Neural cell (in vitro differentiated cells): ENCODE data around the gene NXNL1.
"Not testable (repeated sequence)": the region's sequence is repeated elsewhere in the genome, so short reads cannot be mapped to it uniquely, and the experiment has no call there.

Experiments
- CTCF ChIP-seq: fragments of 450-650 bp; IDR thresholded peaks from 2 replicates; pipeline ENCODE4 v1.5.1; 2014; ENCODE audit warnings: antibody characterized with exemption, mild to moderate bottlenecking, moderate library complexity; ENCODE audit not compliant: poor library complexity, severe bottlenecking
- EP300 ChIP-seq: fragments of 450-650 bp; conservative IDR thresholded peaks from 2 replicates; pipeline ENCODE4 v1.6.1; 2014; ENCODE audit warnings: antibody characterized with exemption, mild to moderate bottlenecking, moderate library complexity; ENCODE audit not compliant: poor library complexity, severe bottlenecking
- EZH2 ChIP-seq: fragments of 200-600, 300-800 bp; shearing (Covaris generic), sonication (generic); IDR thresholded peaks from 2 replicates; pipeline ENCODE4 v1.6.1; 2014; ENCODE audit warnings: antibody characterized with exemption, low read length, borderline replicate concordance, mild to moderate bottlenecking; ENCODE audit not compliant: insufficient read depth, poor library complexity, severe bottlenecking
- POLR2AphosphoS5 ChIP-seq: IDR thresholded peaks from 2 replicates; pipeline ENCODE4 v1.6.1; 2012
- RAD21 ChIP-seq: fragments of 450-650 bp; conservative IDR thresholded peaks from 2 replicates; pipeline ENCODE4 v1.6.1; 2014; ENCODE audit warnings: antibody characterized with exemption, mild to moderate bottlenecking, moderate library complexity
- REST ChIP-seq: IDR thresholded peaks from 2 replicates; pipeline ENCODE4 v1.6.1; 2012; ENCODE audit warnings: borderline replicate concordance
- TAF1 ChIP-seq: IDR thresholded peaks from 2 replicates; pipeline ENCODE4 v1.6.1; 2012; ENCODE audit warnings: low read depth

GRCh38 chr19:17508558-17508933 lies 47.8 kb upstream of the NXNL1 start:
- TF ChIP-seq CTCF, EZH2, POLR2AphosphoS5, RAD21, EP300, TAF1, REST: not testable (repeated sequence)
